GM21529 (cell line): ENCODE data around the gene GLYR1.

Source experiments
- ATAC-seq: cut with Tn5 transposase; IDR thresholded peaks from one replicate; pipeline ENCODE4 v1.9.1; 2021; ENCODE audit not compliant: unreplicated experiment

The GLYR1 gene

DNA sequence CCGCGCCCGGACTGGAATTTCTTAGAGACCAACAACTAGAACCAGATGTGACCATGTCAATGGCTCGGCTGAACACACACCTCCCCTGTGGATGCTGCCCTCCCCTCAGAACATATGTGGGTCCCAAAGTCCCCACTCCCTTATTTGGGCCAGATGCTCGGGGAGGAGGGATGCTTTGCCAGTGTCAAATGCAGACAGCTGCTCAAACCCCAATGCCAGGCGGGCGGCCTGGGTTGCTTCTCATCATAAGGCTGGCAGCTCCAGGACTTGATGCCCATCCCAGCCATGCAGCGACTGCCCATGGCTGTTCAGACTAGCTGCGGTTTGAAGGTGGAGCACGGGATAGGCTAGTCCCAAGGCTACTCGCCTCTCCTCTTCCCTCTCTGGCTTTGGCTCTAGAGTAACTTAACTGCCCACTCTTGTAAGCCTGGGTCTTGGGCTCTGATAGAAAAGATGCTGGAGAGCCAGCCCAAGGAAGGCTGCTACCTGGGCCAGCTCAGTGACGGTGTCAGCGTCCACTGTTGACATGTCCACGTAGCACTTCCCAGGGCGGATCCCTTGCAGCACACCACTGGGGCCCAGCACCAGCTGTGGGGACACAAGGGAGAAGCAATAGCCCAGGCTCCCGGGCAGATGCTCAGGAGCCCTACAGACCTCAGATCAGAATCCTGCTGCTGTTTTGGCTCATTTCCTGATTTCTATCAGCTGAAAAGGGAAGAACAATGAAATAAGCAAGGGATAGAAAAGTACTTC lies 33.7 kb downstream of the GLYR1 start:
- ATAC-seq, result no peak

DNA sequence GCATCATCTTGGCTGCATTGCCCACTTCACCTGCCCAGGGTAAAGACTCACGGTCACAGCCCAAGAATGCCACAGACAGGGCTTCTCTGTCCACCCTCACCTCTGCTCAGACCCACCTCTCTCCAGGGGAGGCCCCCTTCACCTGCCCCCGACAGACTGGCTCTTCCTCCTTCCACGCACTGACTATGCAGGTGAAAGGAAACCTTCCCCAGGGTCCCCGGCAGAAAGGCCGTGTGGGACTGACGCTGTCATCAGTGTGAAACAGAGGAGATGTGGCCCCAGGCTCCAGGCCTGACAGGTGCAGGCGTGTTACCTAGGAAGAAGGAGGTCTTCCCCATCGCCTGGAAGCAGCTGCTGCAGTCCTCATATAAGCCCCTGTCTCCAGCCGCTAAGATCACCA lies 35.3 kb downstream of the GLYR1 start:
- ATAC-seq, result no peak

DNA sequence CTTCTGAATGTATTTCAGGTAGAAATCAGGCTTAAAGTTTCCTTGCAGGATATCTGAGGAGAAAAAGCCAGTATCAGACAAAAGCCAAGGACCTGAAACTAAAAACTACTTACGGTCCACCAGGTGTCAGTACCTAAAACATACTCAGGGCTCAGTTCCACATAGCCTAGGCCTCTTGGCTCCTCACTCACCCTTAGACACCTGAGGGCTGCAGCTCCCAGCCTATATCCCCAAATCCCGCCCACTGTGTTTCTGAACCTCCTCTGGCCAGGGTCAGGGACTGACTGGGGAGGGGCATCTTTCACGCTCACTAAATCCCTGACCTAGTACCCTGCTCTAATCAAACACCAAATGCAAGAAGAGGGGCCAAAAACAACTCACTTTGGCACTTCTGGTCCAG lies 35.8 kb downstream of the GLYR1 start:
- ATAC-seq, result no peak

DNA sequence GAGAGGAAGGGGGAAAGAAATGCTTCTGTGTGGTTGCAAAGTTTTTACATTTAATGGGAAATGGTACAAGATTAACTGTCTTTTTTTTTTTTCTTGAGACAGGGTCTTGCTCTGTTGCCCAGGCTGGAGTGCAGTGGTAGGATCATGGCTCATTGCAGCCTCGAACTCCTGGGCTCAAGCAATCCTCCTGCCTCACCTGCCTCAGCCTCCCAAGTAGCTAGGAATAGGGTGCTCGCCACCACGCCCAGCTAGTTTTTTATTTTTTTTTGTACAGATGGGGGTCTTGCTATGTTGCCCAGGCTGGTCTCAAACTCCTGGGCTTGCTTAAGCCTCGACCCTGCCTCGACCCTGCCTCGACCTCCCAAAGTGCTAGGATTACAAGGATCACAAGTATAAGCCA lies 40.8 kb downstream of the GLYR1 start:
- ATAC-seq, result no peak

DNA sequence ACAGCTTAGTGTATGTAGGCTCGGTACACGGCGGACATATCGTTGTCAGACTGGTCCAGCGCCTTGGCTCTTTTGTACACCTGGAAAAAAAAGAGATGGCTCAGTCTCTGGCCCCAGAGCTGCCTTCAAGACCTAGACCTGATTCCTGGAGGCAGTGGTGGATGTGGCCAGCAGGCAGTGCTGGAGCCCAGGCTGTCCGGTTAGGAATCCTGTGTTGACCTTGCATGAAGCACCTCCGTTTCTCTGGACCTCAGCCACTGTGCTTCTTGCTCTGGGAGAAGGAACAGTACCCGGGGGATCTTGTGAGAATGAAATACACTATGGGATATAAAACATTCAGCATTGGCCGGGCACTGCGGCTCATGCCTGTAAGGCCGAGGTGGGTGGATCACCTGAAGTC lies 41.9 kb downstream of the GLYR1 start:
- ATAC-seq, result no peak

DNA sequence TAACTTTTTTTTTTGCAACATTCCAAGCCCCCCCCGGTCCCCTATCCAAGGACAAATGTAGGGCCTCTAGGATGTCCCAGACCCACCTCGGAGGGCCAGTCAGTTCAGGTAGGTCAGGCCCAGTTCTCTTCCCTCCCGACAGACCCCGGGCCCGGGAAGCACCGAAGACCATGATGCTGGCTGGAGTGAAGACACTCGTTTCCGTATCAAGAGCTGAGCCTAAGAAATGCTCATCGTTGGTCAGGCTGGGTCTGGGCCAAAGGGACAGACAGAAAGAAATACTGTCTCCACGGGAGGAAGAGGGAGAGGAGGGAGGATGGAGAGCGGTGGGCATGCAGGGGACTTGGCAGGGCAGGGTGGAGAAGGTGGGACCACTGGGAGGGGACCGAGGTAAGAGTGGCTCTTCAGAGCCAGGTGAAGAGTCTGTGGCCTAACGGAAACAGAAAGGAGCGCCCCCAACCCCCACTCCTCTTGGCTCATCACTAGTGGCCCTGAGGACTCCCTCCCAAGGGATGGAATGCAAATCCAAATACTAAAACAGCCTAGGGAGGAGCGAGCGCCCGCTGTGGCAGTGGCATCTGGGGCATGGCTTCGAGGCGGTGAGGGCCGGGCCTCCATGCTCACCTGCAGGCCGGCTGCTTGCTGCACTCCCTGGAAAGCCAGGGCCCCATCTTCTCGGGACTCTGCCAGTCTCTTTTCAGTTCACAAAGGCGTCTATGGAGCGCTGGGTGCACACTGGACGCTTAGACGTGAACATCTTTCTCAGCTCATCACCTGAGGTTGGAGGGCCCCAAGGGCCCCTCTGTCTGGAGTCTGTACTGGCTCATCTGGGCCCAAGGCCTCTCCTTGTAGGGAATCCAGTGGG lies 43.0 kb downstream of the GLYR1 start:
- no peak for ATAC-seq

DNA sequence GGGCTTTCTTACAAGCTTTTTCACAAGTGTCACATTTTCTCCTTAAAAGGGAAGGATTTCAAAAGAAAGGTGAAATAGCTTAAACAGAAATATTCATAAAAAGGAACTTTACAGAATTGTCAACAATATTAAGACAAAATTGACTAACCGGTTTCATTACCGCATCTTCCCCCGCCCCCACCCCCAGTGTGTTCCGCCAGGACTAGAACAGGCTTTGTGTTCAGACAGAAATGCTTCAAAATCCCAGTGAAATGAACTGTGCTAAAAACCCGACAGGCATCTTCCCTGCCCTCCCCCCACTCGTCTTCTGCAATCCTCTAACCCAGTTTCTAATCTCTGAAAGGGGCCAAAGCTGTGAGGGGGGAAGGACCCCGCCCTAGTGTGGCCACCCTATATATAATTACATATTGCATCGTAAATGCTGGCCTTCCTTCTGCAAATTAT lies 43.7 kb downstream of the GLYR1 start:
- no peak for ATAC-seq

DNA sequence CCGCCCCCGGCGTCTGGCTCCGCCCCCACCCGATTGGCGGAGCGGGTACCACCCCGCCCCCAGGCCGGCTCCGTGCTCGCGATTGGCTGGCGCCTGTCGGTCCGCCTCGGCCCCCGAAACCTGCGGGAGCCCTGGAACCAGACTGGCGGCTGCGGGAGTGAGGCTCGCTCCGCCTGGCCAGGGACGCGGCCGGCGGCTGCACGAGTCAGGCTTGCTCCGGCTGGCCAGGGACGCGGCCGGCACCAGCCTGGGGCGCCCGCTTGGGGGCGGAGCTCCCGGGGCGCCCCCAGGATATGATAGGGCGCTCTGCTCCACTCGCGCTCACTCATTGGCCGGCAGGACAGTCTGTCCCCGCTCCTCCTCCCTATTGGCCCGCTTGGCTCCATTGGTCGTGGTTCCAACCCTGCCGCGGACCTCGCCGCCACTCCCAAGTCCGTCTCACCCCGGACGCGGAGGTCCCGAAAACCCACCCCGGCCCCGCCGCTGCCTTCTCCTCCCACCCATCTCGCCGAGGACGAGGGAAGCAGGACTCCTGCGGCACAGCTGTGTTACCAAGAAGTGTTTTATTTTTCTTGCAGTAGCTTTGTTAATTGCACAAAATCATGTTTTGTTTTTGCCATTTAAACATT lies 44.3 kb downstream of the GLYR1 start:
- peak; percentile 88 for ATAC-seq

DNA sequence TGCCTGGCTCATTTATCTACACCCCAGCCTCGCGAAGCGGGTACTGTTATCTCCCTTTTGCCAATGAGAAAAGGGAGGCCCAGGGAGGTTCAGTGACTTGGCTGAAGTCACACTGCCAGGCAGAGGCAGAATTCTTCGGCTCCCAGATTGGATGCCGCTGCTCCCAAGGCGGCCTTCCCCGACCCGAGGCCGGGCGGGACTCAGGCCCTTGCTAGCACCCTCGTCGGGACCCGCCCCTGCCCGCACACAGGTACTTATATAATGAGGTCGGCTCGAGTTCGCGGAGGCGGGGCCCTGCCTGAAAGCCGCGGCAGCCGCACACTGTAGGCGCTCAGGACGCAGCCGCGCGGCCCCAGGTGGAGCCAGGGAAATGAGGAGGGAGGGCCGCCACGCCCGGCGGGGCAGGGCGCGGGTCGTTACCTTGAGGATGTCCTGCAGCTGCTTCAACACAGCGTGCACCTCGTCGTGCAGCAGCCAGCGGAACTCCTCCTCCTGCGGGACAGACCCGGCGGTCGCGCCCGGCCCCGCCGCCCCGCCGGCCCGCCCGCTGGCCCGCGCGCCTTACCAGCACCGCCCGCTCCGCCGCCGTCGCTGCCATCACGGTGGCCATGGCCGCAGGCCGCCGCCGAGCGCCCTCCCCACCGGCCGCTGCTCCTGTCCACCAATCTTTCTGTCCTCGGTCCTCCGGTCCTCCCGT lies 45.0 kb downstream of the GLYR1 start, which contains the start of gene ROGDI:
TSS of gene ROGDI (minus strand) at position 672 of the 697 bp plus-strand sequence. CDS start at position 610, 62 bp downstream.
- peak; percentile 63 for ATAC-seq

DNA sequence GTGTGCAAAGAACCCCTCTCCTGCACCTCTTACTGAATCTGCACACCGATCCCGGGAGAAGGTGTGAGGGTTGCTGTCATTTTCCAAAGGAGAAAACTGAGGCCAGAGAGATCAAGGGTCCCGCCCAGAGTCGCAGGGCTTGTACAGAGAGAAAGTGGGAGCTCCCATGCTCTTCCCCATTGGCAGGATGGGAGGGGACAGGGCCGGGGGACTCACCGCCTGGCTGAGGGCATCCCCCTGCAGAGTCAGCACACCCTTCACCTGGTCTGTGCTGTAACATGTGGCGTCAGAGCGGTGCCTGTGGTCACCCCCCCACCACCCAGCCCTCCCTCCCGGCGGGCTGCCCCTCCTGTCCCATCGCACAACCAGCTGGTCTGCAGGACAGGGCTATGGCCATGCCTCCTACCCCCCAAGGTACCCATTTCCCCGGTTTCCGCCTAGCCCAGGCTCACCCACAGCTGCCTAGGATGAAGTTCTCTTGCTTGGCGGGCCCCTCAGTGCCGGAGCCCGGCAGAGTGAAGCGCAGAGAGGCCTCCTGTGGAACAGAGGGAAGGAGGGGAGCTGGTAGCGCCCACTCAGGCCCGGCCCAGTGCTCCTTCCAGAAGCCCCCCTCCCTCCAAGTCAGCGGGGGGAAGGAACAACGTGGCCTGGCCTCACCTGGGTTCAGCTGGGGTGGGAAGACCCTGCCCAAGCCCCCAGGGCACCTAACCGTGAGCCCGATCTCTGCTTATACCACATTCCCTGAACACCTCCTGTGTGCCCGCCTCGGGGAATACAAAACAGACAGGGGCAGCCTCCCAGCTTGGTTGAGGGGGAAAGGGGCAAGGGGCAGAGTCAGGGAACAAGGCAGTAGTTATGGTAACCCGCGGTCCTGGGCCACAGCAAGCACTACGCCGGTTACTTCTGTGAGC lies 45.8 kb downstream of the GLYR1 start:
- ATAC-seq, result no peak

DNA sequence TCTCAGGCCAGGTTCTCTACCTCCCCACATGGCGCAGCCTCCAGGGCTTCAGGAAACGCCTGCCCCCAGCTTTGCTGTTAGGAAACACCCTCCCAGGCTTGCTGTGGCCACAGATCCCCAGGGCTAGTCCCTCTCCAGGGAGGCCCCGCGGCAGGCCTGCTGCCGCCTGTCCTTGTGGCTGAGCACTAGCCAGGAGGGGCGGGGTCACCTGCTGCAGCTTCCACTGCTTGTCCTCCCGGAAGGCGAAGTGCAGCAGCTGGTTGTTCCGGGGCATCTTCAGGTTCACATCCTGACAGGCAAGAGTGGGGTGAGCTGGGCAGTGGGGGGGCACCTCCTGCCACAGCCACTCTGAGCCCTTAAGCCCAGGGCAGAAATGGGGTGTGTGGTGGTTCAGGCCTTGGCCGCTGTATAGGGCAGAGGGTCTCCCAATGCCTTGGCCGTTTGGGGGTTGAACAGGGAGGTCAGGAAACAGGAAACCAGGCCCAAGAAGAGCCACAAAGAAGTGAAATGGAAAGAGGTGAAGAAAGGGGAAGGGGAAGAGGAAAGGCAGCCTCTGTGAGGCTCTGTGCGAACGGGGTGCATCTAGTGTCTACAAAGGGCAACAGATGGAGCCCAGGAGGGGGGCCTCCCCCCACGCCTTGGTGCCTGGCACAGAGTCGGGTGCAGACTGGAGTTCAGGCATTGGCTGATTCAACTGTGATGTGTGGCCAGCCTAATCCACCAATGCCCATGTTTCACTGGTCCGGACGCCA lies 46.6 kb downstream of the GLYR1 start:
- no peak for ATAC-seq

DNA sequence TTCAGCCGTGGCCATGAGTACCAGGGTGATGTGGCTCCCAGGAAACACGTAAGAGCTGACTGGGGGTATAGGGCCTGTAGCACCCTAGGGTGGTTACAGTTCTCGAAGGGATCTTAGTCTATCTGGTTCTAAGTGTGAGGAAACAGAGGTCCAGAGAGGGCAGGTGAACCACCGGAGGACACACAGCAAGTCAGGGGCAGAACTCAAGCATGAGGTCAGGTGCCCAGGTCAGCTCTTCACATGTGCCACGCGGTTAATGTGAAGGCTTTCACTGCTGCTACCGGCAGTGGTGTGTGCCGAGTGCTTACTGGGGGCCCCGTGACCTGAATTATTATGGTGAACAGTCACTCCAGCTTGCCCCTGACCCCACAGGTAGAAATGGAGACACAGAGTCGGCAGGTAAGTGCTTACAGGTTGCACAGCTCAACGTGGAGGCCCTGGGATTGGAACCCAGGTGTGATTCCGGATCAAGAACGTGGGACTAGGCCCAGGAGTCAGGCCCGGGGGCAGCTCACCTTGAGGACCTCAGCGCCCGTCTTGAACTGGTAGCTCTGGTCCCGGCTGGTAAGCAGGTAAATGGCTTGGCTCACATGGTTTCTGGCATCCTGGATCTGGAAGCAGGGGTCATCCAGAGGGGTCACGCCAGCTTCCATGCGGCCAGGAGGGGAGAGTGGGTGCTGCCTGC lies 47.8 kb downstream of the GLYR1 start:
- no peak for ATAC-seq

DNA sequence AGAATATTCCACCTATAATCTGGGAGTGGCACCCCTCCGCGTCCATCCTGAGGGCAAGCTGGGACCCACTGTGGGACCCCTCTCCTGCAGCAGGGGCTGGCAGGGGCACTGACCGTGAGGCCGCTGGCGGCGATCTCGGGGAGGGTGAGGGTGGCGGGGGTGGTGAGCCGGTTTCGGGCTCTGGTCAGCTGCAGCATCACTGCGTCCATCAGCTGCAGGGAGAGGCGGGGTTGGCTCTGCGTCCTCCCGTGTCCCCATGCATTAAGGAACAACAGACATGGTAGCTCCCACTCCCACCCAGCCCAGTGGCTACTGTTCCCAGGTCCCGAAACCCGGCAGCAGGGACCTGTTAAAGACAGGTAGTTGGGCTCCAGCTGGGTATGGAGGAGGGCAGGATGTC lies 48.6 kb downstream of the GLYR1 start:
- ATAC-seq, result no peak

DNA sequence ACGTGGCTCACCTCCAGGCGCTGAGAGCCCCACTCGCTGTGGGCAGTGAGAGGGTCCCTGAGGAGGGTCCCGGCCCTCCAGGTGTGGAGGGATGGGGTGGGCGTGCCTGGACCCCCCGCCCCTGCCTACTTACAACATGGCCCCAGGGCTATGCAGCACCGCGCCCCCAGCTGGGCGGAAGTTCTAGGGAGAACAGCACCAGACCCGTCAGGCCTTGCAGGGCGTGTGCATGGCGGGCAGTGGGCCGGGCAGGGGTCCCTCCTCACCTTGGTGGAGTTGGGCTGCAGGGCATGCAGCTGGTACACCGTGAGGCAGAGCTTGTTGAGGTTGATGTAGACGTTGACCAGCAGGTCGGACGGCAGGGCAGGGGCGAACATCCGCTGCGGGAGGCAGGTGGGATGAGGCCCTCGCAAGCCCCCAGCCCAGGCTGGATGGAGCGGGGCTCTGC lies 49.3 kb downstream of the GLYR1 start:
- no peak for ATAC-seq

DNA sequence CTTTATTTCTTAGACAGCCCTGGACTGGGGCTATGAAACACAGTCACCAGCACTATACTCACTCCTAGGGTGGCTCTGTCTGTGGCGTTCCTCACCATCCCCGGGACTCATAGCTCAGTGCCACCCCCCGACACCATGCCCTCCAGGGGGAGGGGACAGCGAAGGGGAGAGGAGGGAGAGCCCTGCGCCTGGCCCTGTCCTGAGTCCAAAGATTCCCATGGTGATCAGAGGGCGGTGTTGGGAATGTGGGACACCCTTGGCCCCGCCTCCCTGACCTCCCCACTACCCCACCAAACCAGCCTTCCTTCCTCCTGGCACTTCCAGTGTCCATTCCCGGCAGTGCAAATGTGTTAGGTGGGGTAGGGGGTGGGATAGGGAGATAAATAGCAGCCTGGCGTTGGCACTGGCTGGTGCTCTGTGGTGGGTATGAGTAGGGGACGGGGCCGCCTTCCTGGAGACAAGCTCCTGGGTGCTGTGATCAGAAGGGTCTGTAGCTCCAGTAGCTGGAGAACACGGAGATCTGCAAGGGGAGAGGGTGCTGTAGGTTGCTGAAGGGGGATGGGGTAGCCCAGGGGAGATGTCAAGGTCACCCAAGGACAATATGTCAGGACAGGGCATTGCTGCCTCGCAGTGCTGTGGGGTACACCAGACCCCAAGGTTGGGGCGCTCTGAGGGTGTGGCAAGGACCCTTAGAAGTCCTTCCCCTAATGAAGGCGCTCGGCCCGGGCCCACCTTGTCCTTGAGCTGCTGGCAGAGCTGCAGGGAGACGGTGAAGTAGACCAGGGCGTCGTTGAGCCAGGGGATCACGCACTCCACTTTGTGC lies 49.9 kb downstream of the GLYR1 start:
- ATAC-seq, result no peak

DNA sequence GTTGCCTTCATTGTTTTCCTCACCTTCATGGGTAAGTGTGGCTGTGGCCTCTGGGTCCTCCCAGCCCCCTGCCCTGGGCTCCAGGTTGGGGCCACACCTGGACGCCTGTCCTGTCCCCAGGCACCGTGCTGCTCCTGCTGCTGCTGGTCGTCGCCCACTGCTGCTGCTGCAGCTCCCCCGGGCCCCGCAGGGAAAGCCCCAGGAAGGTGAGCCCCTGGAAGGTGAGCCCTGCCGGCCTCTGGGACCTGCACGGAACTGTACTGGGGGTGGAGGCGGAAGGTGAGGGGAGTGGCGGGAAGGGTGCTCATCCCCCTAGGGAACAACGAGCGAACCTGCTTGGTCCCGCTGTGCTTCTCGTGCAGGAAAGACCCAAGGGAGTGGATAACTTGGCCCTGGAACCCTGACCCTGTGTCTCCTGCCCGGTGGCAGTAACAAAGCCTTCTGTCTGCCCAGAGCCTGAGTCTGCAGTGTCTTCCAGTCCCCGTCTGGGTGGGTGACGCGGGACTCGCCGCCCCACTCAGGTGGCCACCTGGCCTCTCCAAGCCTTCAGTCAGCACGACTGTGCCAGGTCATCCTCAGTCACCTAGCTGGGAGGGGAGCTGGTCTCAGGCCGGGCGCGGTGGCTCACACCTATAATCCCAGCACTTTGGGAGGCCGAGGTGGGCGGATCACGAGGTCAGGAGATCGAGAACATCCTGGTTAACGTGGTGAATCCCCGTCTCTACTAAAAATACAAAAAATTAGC lies 51.1 kb downstream of the GLYR1 start:
- no peak for ATAC-seq

DNA sequence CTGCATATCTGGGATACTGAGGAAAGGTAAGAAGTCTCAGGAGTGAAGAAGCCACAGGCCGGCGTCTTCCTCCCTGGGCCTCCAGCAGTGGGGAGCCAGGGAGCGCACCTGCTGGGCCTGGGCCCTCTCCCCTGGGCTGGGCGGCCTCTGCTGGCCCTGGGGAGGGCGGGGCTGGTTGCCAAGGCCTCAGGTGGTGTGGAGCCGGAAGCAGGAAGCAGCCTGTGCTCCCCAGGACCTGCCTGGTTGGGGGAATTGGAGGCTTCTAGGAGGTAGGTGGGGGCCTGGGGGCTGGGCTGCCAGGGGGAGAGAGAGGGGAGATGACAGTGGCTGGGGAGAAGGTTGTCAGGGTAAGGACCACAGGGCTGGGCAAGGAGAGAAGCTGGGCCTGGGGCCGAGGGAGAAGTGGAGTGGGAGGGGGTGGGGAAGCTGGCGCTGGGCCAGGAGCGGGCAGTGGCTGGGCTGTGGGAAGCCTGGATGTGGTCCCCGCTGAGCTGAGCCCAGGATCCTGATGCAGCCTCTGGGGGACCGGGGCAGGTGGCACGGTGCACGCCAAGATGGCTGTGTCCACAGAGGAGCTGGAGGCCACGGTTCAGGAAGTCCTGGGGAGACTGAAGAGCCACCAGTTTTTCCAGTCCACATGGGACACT lies 51.8 kb downstream of the GLYR1 start, which contains the start of gene SMIM22:
TSS of gene SMIM22 (plus strand) at position 189 of the 647 bp plus-strand sequence. CDS start at position 555, 366 bp downstream.
- no peak for ATAC-seq
